HG03175 (cell line): ENCODE data around the gene CFAP206.

Source experiments
- ATAC-seq: cut with Tn5 transposase; IDR thresholded peaks from one replicate; pipeline ENCODE4 v1.9.1; 2021; ENCODE audit warnings: mild to moderate bottlenecking, moderate library complexity; ENCODE audit not compliant: unreplicated experiment

CFAP206 gene, protein sequence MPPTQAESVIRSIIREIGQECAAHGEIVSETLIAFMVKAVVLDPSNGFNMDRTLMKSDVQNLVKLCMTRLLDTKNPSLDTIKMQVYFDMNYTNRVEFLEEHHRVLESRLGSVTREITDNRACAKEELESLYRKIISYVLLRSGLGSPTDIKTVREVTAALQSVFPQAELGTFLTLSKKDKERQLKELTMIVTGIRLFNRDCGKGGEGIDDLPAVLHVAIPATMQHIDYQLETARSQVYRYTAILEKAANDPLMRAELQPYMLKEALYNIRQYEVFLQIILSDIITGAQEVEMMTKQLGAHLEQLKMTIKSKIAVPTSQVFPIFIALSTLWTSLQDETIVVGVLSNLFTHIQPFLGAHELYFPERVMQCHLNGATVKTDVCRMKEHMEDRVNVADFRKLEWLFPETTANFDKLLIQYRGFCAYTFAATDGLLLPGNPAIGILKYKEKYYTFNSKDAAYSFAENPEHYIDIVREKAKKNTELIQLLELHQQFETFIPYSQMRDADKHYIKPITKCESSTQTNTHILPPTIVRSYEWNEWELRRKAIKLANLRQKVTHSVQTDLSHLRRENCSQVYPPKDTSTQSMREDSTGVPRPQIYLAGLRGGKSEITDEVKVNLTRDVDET

DNA sequence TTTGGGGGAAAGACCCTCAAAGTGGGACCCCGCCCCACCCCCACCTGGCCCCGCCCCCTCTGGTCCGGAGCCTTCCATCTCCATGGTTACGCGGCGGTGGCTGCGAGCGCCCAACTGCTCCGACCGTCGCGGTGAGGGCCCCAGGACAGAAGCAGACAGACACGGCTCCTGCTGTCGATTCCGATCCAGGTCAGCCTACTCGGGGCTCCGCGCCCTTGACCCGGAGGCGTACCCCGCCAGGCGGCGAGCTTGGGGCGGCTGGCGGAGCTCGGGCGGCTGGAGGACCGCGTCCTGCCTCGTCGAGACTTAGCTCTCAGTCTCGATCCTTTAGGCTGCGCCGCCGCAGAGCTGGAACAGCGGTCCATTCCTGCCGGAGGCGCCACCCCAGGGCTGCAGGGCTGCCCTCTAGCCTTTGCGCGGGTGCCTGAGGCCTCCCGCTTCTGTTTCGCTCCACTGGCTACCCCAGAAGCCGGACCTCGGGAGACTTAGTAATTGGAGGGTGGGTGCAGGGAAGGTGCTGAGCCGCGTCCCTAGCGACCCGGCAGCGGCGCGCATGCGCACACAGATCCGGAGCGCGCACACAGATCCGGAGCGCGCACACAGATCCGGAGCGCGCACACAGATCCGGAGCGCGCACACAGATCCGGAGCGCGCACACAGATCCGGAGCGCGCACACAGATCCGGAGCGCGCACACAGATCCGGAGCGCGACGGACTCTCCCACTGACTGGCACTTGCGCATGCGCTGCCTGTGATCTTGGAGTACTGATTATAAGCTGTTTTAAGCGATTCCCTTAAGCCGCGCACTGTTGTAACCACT lies at the start of gene CFAP206:
TSS of gene CFAP206 (plus strand) at position 72 of the 820 bp plus-strand sequence. CDS start 1,868 bp downstream, outside the sequence.
- peak; percentile 87 for ATAC-seq

DNA sequence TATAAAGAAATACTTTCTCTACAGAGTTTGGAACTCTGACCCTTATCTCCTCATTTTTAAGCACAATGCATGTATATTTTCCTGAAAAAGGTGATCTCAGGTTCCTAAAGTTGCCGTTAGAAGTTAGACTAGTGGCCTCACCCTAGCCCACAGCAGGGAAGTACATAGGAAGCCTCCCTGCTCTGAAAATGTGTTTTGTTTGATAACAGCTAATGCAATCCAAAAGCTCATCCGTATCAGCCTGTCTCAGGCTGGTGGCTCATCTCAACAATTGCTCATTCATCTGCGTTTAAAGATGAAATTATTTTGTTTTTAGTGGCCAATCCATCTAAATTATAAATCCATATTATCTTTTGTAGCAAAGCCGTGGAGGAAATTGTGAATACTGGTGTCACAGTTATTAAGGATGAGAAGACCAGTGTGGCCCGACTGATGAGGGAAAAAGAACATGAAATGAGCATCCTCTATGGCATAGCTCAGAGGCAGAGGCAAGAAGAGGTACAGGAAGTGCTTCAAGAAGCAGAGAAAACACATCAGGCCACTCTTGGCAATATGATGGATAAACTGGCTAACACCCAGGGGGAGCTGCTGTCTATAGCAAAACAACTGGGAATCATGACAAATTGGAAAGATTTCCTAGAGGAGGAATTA lies 43.0 kb upstream of the CFAP206 start:
- ATAC-seq = no peak

DNA sequence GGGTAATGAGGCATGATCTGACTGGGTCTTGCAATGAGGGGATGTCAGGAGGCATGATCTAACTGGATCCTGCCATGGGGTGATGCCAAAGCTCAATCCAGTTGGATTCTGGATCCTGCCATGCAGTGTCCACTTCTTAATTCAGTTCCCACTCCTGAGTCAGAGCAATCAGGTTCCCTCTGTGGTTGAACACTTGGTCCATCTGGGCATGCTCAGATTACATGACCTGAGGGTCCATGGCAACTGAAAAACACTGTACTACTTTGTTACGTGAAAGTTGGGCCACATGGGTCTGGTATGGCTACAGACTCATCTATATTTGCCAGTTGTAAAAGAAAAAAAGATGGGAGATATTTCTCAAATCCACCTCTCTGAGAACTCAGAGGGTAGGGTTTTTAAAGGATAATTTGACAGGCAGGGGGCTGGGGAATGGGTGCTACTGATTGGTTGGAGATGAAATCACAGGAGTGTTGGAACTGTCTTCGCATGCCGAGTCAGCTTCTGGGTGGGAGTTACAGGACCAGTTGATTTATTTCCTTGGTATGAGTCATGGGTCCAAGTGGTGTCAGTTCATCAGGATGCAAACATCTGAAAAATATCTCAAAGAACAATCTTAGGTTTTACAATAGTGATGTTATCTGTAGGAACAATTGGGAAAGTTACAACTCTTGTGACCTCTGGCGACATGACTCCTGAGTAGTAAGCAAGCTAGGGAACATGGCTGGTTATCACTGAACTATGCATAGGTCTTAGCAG lies 41.5 kb upstream of the CFAP206 start:
- no peak for ATAC-seq

DNA sequence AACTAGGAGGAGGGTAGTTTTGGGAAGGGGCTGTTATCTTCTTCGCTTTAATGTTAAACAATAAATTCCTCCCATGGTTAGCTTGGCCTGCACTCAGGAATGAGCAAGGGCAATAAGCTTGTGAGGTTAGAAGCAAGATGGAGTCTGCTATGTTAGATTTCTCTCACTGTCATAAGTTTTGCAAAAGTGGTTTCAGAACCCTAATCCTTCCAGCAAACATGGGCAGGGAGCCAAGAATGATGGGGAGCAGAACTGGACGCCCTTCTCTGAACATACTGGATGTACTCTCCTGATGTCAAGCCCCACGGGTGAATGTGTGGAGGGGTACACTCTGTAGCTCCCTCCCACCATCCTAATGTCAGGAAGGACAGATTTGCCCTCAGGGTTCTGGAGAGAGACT lies 40.9 kb upstream of the CFAP206 start:
- no peak for ATAC-seq

DNA sequence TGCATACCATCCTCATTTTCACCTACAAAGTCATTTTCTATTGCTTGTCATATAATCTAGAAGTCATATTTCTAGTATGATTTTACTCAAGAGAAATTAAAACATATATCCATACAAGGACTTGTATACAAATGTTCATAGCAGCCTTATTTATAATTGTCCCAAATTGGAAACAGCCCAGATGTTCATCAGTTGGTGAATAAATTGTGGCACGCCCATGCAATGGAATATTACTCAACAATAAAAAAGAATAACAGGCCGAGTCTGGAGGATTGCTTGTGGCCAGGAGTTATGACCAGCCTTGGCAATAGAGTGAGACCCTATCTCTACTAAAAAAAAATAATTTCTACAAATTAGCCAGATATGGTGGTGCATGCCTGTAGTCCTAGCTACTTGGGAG lies 34.4 kb upstream of the CFAP206 start:
- ATAC-seq = no peak

DNA sequence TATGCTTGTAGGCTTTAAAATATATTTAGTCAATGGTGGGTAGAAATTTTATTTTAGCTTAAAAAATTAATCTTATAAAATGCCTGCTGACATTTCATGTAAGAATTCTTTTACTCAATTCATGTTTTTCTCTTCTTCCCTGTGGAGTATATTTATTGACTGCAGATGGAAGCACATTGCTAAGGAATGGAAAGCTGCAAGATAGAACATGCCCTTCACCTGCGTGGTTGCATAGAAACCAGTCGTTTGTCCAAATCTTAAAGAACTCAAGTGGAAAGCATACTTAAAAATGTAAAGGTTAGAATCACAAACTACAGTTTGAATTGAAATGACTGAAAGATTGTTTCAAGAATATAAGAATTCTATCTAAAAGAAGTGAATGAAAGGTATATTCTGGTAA lies 32.5 kb upstream of the CFAP206 start:
- ATAC-seq = no peak

DNA sequence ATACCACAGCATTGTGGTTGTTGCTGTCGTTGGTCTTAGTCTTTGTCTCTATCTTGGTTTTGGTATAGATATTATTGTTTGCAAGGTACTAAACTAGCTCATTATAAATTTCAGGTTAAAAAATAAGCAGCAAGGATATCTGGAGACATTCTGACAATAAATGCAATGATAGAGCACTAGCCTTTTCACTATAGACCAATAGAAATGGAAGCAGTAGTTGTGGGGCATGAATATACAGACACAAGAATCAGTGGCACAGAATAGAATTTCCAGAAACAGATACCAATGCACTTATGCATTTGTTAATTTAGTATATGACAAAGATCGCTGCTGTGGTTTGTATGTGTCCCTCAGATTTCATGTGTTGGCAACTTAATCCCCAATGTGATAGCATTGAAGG lies 31.1 kb upstream of the CFAP206 start:
- no peak for ATAC-seq

DNA sequence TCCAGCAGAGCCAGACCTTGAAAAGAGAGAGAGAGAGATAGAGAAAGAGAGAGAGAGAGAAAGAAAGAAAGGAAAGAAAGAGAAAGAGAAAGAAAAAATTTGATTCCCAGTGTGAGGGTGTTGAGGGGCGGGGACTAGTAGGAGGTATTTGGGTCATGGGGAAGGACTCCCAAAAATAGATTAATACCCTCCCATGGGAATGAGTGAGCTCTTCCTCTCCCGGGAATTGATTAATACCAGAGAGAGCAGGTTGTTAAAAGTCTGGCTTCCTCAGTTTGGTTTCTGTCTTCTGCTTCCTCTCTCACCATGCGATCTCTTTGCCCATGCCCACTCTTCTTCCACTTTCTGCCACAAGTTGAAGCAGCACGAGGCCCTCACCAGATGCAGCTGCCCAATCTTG lies 28.8 kb upstream of the CFAP206 start:
- no peak for ATAC-seq

DNA sequence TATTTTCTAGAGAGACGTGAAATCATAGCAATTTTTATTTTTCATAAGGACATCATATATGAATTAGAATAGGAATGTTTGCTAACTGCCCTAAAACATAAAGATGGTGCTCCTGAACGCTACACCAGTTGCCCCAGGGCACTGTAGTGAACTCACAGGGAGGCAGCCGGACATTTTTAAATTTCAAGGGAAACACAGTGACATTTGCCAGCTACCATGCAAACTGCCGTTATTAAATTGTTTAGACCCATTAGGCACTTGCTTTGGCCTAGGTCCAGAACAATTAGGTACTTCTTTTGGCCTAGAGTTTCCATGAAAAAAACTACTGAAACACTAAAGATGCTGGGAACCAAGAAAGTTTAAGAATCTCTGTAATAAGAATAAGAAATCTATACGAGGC lies 24.9 kb upstream of the CFAP206 start:
- ATAC-seq = no peak

DNA sequence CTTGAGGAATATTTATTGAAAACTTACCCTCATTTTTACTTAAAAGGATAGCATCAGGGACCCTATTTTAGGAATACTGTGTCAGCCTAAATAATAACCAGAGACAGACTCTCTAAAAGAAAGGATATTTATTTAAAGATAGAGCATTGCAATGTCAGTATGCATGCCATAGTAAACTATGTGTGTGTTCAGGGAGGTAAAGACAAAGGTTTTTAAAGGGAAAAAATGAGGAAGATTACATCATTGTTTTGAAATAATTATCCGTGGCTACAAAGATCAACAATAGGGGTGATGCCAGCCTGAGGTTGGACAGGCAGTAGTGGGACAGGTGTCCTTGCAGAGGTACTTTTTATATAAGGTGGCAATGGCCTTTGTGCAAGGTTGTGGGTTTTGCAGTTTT lies 23.7 kb upstream of the CFAP206 start:
- no peak for ATAC-seq

DNA sequence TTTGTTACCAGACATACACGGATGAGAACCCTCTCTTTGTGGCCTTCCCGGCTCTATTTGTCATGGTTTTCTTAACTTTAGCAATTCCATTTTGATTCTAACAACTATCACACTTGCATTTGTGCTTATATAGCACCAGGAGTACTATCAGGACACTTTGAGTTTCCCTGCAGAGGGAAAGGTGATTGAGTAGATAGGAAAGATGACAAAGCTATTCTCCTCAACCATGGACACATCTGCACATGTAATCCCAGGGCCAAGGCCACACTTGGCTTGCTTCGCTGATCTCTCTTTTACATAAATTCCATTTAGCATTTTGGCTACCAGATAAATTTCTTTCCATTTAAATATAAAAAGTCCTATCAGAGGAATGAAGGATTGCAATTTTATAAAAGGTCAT lies 23.3 kb upstream of the CFAP206 start:
- ATAC-seq = no peak

DNA sequence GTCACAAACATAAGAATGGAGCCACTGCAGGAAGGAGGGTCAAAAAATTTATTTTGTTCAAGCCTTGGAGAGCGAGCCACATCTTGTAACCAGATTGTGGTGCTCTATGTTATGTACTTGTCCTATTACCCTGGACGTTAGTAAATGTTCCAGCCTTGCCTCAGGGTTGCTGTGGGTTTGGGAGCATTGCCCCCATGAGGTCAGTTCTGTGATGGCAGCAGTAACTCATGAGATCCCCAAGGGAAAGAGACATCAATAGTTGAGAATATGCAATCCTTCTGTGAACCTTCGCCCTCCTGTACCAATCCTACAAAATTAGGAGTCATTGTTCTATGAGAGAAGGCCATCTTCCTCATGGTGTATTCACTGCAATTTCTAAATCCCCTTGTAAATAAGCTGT lies 16.4 kb upstream of the CFAP206 start:
- no peak for ATAC-seq

DNA sequence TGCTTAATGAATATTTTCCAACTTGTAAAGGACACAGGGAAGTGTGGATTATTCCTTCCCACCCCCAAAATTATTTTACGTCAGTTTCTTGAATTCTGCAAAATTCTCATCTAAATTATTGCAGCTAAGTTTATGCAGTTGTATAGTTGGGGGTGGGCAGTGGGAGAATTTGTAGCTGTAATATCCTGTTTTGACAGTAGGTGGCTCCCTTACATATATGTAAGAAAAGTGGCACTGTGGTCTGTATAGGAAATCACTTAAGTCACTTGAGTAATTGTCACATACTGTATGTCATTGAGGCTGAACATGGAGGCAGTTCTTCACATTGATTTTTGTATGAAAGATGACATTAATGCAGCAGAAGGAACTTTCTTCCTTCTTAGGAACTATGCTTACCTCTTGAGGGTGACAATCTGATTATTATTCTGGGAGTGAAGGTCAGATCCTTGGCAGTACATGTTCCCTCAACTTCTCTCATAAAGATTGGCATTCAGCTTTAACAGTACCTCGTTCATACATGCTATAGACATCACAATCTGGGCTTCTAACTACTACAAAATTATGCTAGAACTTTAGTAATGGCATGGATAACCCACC lies 14.6 kb upstream of the CFAP206 start:
- ATAC-seq = peak; percentile 72

DNA sequence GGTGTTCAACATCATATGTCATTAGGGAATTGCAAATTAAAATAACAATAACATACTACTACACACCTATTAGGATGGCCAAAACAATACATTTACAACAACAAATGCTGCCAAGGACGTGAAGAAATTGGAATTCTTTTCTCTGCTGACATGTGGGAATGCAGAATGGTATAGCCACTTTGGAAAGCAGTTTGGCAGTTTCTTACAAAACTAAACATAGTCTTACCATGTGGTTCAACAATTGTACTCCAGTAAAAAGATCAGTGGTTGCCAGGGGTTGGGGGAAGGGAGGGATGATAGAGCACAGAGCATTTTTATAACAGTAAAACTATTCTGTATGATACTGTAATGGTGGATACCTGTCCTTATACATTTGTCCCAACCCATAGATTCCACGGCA lies 12.3 kb upstream of the CFAP206 start:
- no peak for ATAC-seq

DNA sequence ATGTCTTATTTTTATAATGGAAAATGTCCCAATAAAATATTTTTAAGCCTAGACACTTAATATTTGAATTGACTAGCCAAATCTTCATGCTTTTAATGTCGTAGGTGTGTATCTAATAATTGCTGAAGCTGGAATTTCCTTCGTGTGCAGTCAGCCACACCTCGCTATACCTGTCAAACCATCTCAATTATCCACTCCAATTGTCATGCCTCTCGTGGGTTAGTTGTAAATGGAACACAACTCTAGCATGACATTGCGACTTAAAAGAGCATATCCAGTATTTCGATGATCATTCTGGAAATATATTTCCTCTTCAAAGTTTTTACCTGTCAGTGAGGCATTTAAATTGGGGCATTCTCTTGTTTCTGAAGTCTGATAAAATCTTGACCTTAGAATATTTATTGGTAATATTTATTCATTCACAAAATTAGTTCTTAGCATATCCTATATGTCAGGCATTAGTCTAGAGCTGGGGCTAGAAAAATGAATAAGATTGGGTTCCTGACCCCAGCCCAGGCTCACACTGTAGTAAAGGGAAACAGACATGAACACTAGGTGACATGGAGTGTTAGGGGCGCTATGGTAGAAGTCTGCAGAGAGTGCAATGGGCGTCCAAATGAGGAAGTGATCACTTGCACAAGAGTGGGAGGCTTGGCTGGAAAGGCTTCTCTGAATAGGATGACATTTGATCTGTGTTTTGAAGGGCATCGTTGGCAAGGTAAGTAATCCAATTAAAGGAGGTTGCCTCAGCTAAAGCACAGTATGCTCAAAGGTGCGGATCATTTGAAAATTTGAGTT lies 11.0 kb upstream of the CFAP206 start:
- ATAC-seq = peak; percentile 79

DNA sequence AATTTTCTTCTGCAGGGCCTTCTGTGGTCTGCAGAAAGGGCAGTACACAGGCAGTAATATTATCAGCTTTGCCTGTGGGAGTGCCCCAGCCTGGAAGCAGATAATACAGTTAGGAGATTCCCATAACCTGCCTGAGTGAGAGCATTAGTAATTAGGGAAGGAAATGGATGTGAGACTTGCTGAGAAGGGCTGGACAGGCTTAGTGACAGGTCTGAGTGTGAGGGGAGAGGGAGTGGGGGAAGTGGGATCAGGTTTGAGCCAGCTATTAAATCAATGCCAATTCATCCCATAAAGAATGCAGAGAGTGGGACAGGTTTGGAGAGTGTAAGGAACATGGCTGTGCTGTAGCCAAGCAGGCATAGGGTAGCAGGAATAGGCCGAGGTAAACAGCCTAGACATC lies 10.1 kb upstream of the CFAP206 start:
- no peak for ATAC-seq

DNA sequence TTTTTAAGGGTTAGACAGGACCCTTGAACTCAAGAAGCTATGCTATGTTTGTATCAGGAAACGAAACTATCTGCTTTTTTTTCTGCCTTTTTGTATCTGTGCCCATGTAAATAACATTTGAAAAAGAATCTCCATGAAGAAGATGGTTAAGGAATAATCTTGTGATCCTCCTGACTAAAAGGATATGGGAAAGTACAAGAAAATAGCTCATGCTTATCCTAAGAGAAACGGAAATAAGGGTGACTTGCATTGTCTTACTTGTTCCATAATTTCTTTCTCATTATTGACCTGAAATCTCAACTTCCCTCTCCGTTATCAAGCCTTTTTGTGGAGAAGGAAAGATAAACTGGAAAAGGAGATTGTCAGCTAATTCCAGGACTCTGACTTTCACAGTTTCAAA lies 5.9 kb upstream of the CFAP206 start:
- ATAC-seq = no peak

DNA sequence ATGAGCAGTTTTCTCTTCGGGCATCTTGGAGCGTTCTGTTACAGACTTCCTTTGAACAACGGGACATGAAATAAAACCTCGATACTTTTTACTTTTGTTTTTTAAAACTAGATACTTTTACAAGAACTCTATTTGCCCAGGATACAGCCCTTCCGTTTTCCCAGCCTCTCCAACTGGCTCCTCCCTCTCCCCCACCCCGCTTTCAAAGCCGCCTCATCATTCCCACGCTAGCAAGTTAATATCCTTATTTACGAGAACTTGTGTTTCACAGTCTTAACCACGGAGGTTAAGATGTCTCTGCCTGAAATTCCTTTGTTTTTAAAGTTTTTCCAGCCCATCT lies 241 bp upstream of the CFAP206 start:
- peak; percentile 10 for ATAC-seq

DNA sequence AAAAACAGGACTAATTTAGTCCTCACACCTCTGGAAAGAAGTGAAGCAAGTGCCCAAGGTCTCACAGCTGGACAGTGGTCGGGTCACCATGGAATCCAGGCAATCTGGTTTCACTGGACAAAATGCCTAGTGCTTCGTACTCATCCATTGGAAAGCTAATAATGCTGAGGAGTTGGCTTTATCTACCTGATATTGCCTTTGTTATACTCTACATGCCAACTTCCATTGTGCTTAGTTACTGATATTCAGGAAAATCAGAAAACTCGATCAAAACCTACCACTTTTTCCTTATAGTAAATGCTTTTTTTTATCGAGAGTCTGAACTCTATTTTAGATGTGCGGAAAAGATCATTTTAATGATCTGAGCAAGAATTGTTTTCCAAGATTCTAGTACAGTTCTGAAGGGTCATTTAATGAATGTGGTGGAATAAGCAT lies 966 bp downstream of the CFAP206 start:
- ATAC-seq = no peak
